IMR-90 (cell line): ENCODE measurements around the gene MARVELD2. TPM values are rescaled to one million over a fixed set of nuclear protein-coding genes. Genes with fewer than 3 reads are reported as not detected.

Source experiments
- ATAC-seq: fragments of 200-7000 bp; cut with Tn5 transposase; 2 replicates; pipeline ENCODE4 v1.9.1; 2020; ENCODE audit warnings: low read depth, mild to moderate bottlenecking, moderate library complexity
- BruUV-seq: library from RNA; stranded (reverse); fragments of 400-500 nt; replicated peaks from 2 replicates; lab custom pipeline; 2021; lab: Mats Ljungman, UMichigan
- CTCF ChIA-PET: fragments of 300-600 bp; formaldehyde crosslinking; extraction: SDS; loops from one replicate; lab custom pipeline; 2021; ENCODE audit warnings: antibody characterized with exemption; lab: Yijun Ruan, JAX
- POLR2A ChIA-PET: fragments of 300-600 bp; sonication (Branson Sonifier 250); formaldehyde crosslinking; loops from one replicate; lab custom pipeline; 2022; ENCODE audit warnings: antibody characterized with exemption; ENCODE audit not compliant: unreplicated experiment; lab: Charles Lee
- DNase-seq: peaks from one replicate; pipeline ENCODE4 v3.0.0; 2013
- H2AFZ ChIP-seq: replicated peaks from 2 replicates; pipeline ENCODE3; 2013; ENCODE audit warnings: low read length, mild to moderate bottlenecking; ENCODE audit not compliant: poor library complexity
- H2AK5ac ChIP-seq: 2 replicates; pipeline ENCODE4 v1.6.1; 2013; ENCODE audit warnings: low read depth, low read length, inconsistent platforms
- H2AK9ac ChIP-seq: replicated peaks from 2 replicates; pipeline ENCODE3; 2013; ENCODE audit warnings: mild to moderate bottlenecking, low read depth, low read length, moderate library complexity; ENCODE audit not compliant: poor library complexity
- H2BK120ac ChIP-seq: 2 replicates; pipeline ENCODE4 v1.6.1; 2013; ENCODE audit warnings: low read depth, low read length, inconsistent platforms
- H2BK15ac ChIP-seq: 3 replicates; pipeline ENCODE4 v1.6.1; 2013; ENCODE audit warnings: low read depth, low read length, inconsistent platforms
- H2BK20ac ChIP-seq: 2 replicates; pipeline ENCODE4 v1.6.1; 2013; ENCODE audit warnings: low read depth, mild to moderate bottlenecking, inconsistent platforms, low read length, moderate library complexity
- H2BK5ac ChIP-seq: 2 replicates; pipeline ENCODE4 v1.6.1; 2013; ENCODE audit warnings: mild to moderate bottlenecking, low read depth, low read length, inconsistent platforms; ENCODE audit not compliant: poor library complexity, severe bottlenecking
- H3K14ac ChIP-seq: replicated peaks from 2 replicates; pipeline ENCODE4 v1.6.1; 2013; ENCODE audit warnings: low read depth, low read length, inconsistent platforms
- H3K18ac ChIP-seq: 2 replicates; pipeline ENCODE4 v1.6.1; 2013; ENCODE audit warnings: low read depth, low read length, control low read depth
- H3K23ac ChIP-seq: 2 replicates; pipeline ENCODE4 v1.6.1; 2013; ENCODE audit warnings: low read depth, low read length, inconsistent platforms
- H3K27ac ChIP-seq: 2 replicates; pipeline ENCODE4 v1.5.1; 2013; ENCODE audit warnings: mild to moderate bottlenecking, control low read depth, low read length; ENCODE audit not compliant: insufficient read depth
- H3K27me3 ChIP-seq: 2 replicates; pipeline ENCODE4 v1.6.1; 2013; ENCODE audit warnings: low read length; ENCODE audit not compliant: control insufficient read depth, insufficient read depth
- H3K36me3 ChIP-seq: 2 replicates; pipeline ENCODE4 v1.6.1; 2013; ENCODE audit warnings: low read length, mixed read lengths; ENCODE audit not compliant: control insufficient read depth, insufficient read depth
- H3K4ac ChIP-seq: 2 replicates; pipeline ENCODE4 v1.6.1; 2013; ENCODE audit warnings: low read depth, low read length, inconsistent platforms
- H3K4me1 ChIP-seq: 2 replicates; pipeline ENCODE4 v1.6.1; 2013; ENCODE audit warnings: low read length, mixed read lengths; ENCODE audit not compliant: control insufficient read depth, insufficient read depth
- H3K4me2 ChIP-seq: 2 replicates; pipeline ENCODE4 v1.6.1; 2013; ENCODE audit warnings: low read depth, mild to moderate bottlenecking, control low read depth, low read length, moderate library complexity
- H3K4me3 ChIP-seq: 2 replicates; pipeline ENCODE4 v1.5.1; 2013; ENCODE audit warnings: low read depth, mild to moderate bottlenecking, control low read depth, low read length, moderate library complexity; ENCODE audit not compliant: insufficient read depth
- H3K56ac ChIP-seq: 2 replicates; pipeline ENCODE4 v1.6.1; 2013; ENCODE audit warnings: low read length, inconsistent platforms; ENCODE audit not compliant: insufficient read depth; ENCODE audit errors: extremely low read depth
- H3K79me1 ChIP-seq, 2 experiments: 2 replicates each; pipeline ENCODE4 v1.6.1; 2013; ENCODE audit warnings: low read length in 2 of 2, inconsistent platforms in 1 of 2, low read depth in 1 of 2
- H3K9ac ChIP-seq: 2 replicates; pipeline ENCODE4 v1.6.1; 2013; ENCODE audit warnings: low read depth, low read length, control low read depth
- H3K9me1 ChIP-seq: 2 replicates; pipeline ENCODE4 v1.6.1; 2013; ENCODE audit warnings: low read length, inconsistent platforms; ENCODE audit not compliant: insufficient read depth
- H3K9me3 ChIP-seq: 2 replicates; pipeline ENCODE4 v1.6.1; 2013; ENCODE audit warnings: low read length; ENCODE audit not compliant: control insufficient read depth, insufficient read depth
- H4K20me1 ChIP-seq: 2 replicates; pipeline ENCODE4 v1.6.1; 2013; ENCODE audit warnings: low read length, inconsistent platforms; ENCODE audit not compliant: insufficient read depth
- H4K5ac ChIP-seq: 2 replicates; pipeline ENCODE4 v1.6.1; 2013; ENCODE audit warnings: mild to moderate bottlenecking, low read depth, low read length, control low read depth
- H4K8ac ChIP-seq, 2 experiments: 2 replicates each; pipeline ENCODE4 v1.6.1; 2013; ENCODE audit warnings: low read depth in 2 of 2, low read length in 2 of 2, control low read depth in 1 of 2, inconsistent platforms in 1 of 2
- H4K91ac ChIP-seq: 2 replicates; pipeline ENCODE4 v1.6.1; 2013; ENCODE audit warnings: low read depth, low read length, inconsistent platforms; ENCODE audit not compliant: insufficient read depth
- MAFK ChIP-seq: IDR thresholded peaks from 2 replicates; pipeline ENCODE4 v1.6.1; 2012; ENCODE audit warnings: low read depth, low read length, improper control_type of control experiment
- MAZ ChIP-seq: IDR thresholded peaks from 2 replicates; pipeline ENCODE4 v1.6.1; 2012; ENCODE audit warnings: low read depth, mild to moderate bottlenecking, low read length, improper control_type of control experiment, moderate library complexity, borderline replicate concordance
- RFX5 ChIP-seq: IDR thresholded peaks from 2 replicates; pipeline ENCODE4 v1.8.0; 2012; ENCODE audit warnings: low read depth, mild to moderate bottlenecking, low read length, moderate library complexity
- WGBS, 2 experiments: methylation state at CpG; one replicate each; pipeline versions ENCODE4 v1.1.5 to v1.1.7; 2013; ENCODE audit warnings: missing lambda C conversion rate in 2 of 2; ENCODE audit not compliant: insufficient read length in 1 of 2; ENCODE audit errors: extremely low coverage in 2 of 2; 5-methylcytosine and 5-hydroxymethylcytosine counted together
- dilution Hi-C: fragments of 300-500 bp; cut with HindIII; formaldehyde crosslinking; loops from one replicate; pipeline ENCODE4 v1.14.3; 2018; ENCODE audit warnings: low sequenced_read_pairs; ENCODE audit not compliant: unreplicated experiment
- in situ Hi-C: fragments of 300-500 bp; cut with MboI; formaldehyde crosslinking; loops from 3 replicates; pipeline ENCODE4 v1.14.3; 2019; ENCODE audit warnings: low sequenced_read_pairs, inconsistent platforms, mixed read lengths
- intact Hi-C: fragments of 100-400 bp; cut with micrococcal nuclease; formaldehyde crosslinking; loops from 2 replicates; pipeline ENCODE4 v1.10.0; 2022
- polyA plus RNA-seq, 3 experiments: library from polyadenylated mRNA; depleted of rRNA; stranded (reverse); fragments of >200 nt; gene quantifications; 2 replicates each; pipeline ENCODE4 v1.2.3, GENCODE V29; 2012; ENCODE audit warnings: low replicate concordance in 1 of 3
- total RNA-seq: library from RNA; depleted of rRNA; stranded (reverse); fragments of >200 nt; gene quantifications from 2 replicates; pipeline ENCODE4 v1.2.3, GENCODE V29; 2012
- TF ChIP-seq, protein P1 (sequence below): fragments of 150-350 bp; IDR thresholded peaks from 2 replicates; pipeline ENCODE4 v1.6.1; 2017; ENCODE audit warnings: mild to moderate bottlenecking, antibody characterized with exemption, low read length, low read depth

Gene MARVELD2
- total and polyA plus RNA-seq, 2 of the 4 experiments (the other 2 are of a cell fraction): 0.51 to 0.54 TPM

DNA sequence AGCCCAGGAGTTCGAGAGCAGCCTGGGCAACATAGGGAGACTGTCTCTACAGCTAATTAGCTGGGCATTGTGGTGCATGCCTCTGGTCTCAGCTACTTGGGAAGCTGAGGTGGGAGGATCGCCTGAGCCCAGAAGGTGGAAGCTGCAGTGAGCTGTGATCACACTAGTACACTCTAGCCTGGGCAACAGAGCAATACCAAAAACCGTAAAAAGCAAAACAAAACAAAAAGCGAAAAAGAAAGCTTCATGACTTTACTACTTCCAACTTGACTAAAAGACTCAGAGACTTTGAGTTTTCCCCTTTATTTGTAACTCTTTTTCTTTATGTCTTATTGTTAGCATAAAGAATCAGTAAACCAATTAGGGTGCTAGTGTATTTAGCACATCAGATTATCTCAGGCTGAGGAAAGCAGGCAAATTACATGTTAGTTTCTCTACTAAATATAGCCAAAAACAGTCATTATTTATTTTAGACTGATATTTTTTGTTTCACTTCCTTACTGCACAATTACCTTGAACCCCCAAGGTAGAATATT is 39.9 kb upstream of the MARVELD2 start:
- Histone ChIP-seq H4K5ac (no peak overlapping the region), H4K8ac (no peak overlapping the region), H2AK9ac (no peak overlapping the region), H2AK5ac (no peak overlapping the region), H2BK15ac (no peak overlapping the region), H3K4me1 (no peaks in the 10 kb centered on the region), H3K14ac (no peak overlapping the region), H2AFZ (no peak overlapping the region), H3K36me3 (peaks cover 14% of the 10 kb centered on the region), H3K9ac (no peak overlapping the region), H3K4ac (no peak overlapping the region), H3K27me3 (no peaks in the 10 kb centered on the region), H2BK120ac (no peak overlapping the region), H3K56ac (no peak overlapping the region), H4K91ac (no peak overlapping the region), H3K23ac (no peak overlapping the region), H3K9me1 (no peaks in the 10 kb centered on the region), H3K27ac (no peak overlapping the region), H3K4me3 (no peak overlapping the region), H4K20me1 (no peaks in the 10 kb centered on the region), H3K9me3 (no peaks in the 10 kb centered on the region), H2BK20ac (no peak overlapping the region), H3K18ac (no peak overlapping the region), H3K4me2 (no peak overlapping the region), H2BK5ac (no peak overlapping the region), H3K79me1 (peaks cover 5 to 19% of the 10 kb centered on the region in 2 experiments)
- intact Hi-C loops (loop anchor here (5.0 kb wide), 2 partner anchors 32 to 47 kb away; no protein-coding TSS in a partner anchor), dilution Hi-C loops (no loop called here), in situ Hi-C loops (no loop called here)
- no peak for DNase-seq
- no peak for ATAC-seq
- no peak for TF ChIP-seq MAFK
- TF ChIP-seq MAZ: no peak
- TF ChIP-seq, protein P1, sequence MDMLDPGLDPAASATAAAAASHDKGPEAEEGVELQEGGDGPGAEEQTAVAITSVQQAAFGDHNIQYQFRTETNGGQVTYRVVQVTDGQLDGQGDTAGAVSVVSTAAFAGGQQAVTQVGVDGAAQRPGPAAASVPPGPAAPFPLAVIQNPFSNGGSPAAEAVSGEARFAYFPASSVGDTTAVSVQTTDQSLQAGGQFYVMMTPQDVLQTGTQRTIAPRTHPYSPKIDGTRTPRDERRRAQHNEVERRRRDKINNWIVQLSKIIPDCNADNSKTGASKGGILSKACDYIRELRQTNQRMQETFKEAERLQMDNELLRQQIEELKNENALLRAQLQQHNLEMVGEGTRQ: no peak
- no peak for TF ChIP-seq RFX5
- WGBS, 2 experiments: no CpG with 5 or more reads among the region's 4 CpGs
- ChIA-PET POLR2A (no interaction called here), CTCF (no interaction called here)
- BruUV-seq: no TSS peak
